Calu3 (cell line): ENCODE results near the gene MALT1. TPM values are rescaled to one million over a fixed set of nuclear protein-coding genes. Genes with fewer than 3 reads are reported as not detected.

Experiments used
- BruUV-seq: library from RNA; stranded (reverse); fragments of 400-500 nt; replicated peaks from 2 replicates; lab custom pipeline; 2021; lab: Mats Ljungman, UMichigan
- CTCF ChIA-PET: fragments of 300-600 bp; sonication (Branson Sonifier 250); formaldehyde crosslinking; loops from one replicate; lab custom pipeline; 2022; ENCODE audit warnings: antibody characterized with exemption; lab: Charles Lee
- DNase-seq: peaks from one replicate; pipeline ENCODE4 v3.0.0; 2022
- H3K27ac Mint-ChIP-seq: one replicate; pipeline ENCODE4 v1.8.0; 2022; ENCODE audit warnings: mixed read lengths; ENCODE audit not compliant: unreplicated experiment
- H3K27me3 Mint-ChIP-seq: one replicate; pipeline ENCODE4 v1.8.0; 2022; ENCODE audit warnings: mixed read lengths; ENCODE audit not compliant: unreplicated experiment
- H3K36me3 Mint-ChIP-seq: one replicate; pipeline ENCODE4 v1.8.0; 2022; ENCODE audit warnings: mild to moderate bottlenecking, moderate library complexity, mixed read lengths; ENCODE audit not compliant: insufficient read depth, unreplicated experiment
- H3K4me1 Mint-ChIP-seq: one replicate; pipeline ENCODE4 v1.8.0; 2022; ENCODE audit warnings: mild to moderate bottlenecking, low read depth, mixed read lengths; ENCODE audit not compliant: unreplicated experiment
- H3K4me3 Mint-ChIP-seq: one replicate; pipeline ENCODE4 v1.8.0; 2022; ENCODE audit warnings: mild to moderate bottlenecking, low read depth, moderate library complexity, mixed read lengths; ENCODE audit not compliant: unreplicated experiment
- H3K9me3 Mint-ChIP-seq: one replicate; pipeline ENCODE4 v1.8.0; 2022; ENCODE audit warnings: low read depth, mixed read lengths; ENCODE audit not compliant: unreplicated experiment
- intact Hi-C: fragments of 100-400 bp; cut with micrococcal nuclease; formaldehyde crosslinking; loops from one replicate; pipeline ENCODE4 v1.10.0; 2022; ENCODE audit not compliant: unreplicated experiment
- total RNA-seq: library from RNA; stranded (reverse); gene quantifications from 2 replicates; pipeline ENCODE4 v1.2.3, GENCODE V29; 2022
- TF ChIP-seq, protein P1 (sequence below): fragments of 200-600 bp; IDR thresholded peaks from one replicate; pipeline ENCODE4 v1.8.0; 2022; ENCODE audit warnings: antibody characterized with exemption; ENCODE audit not compliant: unreplicated experiment

The MALT1 gene
- total RNA-seq, 1 experiment from 2014 or later, result 37.6 TPM

- Mint-ChIP-seq H3K9me3 (peaks cover 3% of the 10 kb centered on the region), H3K27me3 (no peaks in the 10 kb centered on the region), H3K4me1 (peaks cover 7% of the 10 kb centered on the region), H3K27ac (no peak overlapping the region), H3K4me3 (no peak overlapping the region), H3K36me3 (no peaks in the 10 kb centered on the region)
- TF ChIP-seq, protein P1, sequence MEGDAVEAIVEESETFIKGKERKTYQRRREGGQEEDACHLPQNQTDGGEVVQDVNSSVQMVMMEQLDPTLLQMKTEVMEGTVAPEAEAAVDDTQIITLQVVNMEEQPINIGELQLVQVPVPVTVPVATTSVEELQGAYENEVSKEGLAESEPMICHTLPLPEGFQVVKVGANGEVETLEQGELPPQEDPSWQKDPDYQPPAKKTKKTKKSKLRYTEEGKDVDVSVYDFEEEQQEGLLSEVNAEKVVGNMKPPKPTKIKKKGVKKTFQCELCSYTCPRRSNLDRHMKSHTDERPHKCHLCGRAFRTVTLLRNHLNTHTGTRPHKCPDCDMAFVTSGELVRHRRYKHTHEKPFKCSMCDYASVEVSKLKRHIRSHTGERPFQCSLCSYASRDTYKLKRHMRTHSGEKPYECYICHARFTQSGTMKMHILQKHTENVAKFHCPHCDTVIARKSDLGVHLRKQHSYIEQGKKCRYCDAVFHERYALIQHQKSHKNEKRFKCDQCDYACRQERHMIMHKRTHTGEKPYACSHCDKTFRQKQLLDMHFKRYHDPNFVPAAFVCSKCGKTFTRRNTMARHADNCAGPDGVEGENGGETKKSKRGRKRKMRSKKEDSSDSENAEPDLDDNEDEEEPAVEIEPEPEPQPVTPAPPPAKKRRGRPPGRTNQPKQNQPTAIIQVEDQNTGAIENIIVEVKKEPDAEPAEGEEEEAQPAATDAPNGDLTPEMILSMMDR, result no peak
- BruUV-seq, result no TSS peak
- DNase-seq, result no peak
- intact Hi-C loops, result no loop called here
- CTCF ChIA-PET, result interaction anchor here (0.6 kb wide), 1 partner anchor 348 kb away, joined by 3 read pairs; no protein-coding TSS in a partner anchor
These were observed 11.6 kb upstream of the MALT1 start for GRCh38 chr18:58659691-58660090.

DNA sequence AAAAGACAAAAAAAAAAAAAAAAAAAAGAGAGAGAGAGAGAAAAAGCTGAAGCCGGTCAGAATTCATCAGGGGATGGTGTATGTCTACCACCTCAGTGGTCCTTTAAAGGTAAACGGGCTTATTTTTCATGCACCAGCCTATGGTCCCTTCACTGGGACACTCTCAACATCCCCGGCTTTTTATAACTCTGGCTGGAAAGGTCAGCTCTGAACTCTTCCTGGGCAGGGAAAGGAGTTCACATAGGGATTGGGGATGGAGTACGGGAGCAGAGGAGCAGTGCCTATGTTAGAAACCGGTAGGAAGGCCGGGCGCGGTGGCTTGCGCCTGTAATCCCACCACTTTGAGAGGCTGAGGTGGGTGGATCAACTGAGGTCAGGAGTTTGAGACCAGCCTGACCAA is 10.3 kb upstream of the MALT1 start:
- TF ChIP-seq, protein P1, result no peak
- no TSS peak for BruUV-seq
- H3K9me3 Mint-ChIP-seq, result no peaks in the 10 kb centered on the region
- H3K27ac Mint-ChIP-seq, result no peak overlapping the region
- intact Hi-C loops, result no loop called here
- H3K4me1 Mint-ChIP-seq, result peaks cover 8% of the 10 kb centered on the region
- H3K36me3 Mint-ChIP-seq, result no peaks in the 10 kb centered on the region
- H3K27me3 Mint-ChIP-seq, result no peaks in the 10 kb centered on the region
- H3K4me3 Mint-ChIP-seq, result no peak overlapping the region
- CTCF ChIA-PET, result no interaction called here
- no peak for DNase-seq

DNA sequence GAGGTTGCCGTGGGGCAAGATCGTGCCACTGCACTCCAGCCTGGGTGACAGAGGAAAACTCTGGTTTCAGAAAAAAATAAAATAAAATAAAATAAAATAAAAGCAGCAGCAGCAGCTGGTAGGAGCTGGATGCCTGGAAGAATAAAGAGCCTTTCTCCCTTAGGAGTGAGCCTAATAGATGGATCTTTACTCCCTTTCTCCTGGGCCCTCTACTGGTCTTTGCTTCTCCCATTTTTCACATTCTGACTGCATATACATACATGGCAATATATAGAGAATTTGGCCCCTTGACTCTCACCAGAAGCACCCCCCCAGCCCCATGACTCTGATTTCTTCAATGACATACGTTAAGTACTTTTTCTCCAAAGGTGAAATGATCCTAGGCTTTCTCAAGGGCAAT is 9.8 kb upstream of the MALT1 start:
- TF ChIP-seq, protein P1, result no peak
- H3K36me3 Mint-ChIP-seq, result peaks cover 3% of the 10 kb centered on the region
- no peak overlapping the region for H3K27ac Mint-ChIP-seq
- no peaks in the 10 kb centered on the region for H3K27me3 Mint-ChIP-seq
- no TSS peak for BruUV-seq
- CTCF ChIA-PET, result no interaction called here
- H3K4me3 Mint-ChIP-seq, result no peak overlapping the region
- peaks cover 13% of the 10 kb centered on the region for H3K4me1 Mint-ChIP-seq
- intact Hi-C loops, result no loop called here
- no peaks in the 10 kb centered on the region for H3K9me3 Mint-ChIP-seq
- no peak for DNase-seq

DNA sequence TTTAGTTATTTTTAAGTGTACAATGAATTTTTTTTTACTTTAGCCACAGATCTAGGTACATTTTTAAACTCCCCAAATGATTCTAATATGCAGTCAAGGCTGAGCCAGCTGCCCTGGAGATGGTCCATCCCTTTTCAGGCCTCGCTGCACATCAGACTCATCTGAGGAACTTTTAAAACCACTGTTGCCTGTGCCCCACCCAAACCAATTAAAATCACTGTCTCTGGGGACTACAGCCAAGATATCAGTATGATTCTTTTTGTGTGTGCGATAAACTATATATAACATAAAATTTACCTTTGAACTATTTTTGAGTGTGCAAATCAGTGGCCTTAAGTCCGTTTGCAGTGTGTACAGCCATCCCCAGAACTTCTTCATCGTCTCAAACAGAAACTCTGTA is 9.1 kb upstream of the MALT1 start:
- no peaks in the 10 kb centered on the region for H3K9me3 Mint-ChIP-seq
- TF ChIP-seq, protein P1, result no peak
- peaks cover 6% of the 10 kb centered on the region for H3K36me3 Mint-ChIP-seq
- BruUV-seq, result no TSS peak
- CTCF ChIA-PET, result no interaction called here
- H3K27me3 Mint-ChIP-seq, result no peaks in the 10 kb centered on the region
- H3K4me1 Mint-ChIP-seq, result peaks cover 19% of the 10 kb centered on the region
- DNase-seq, result no peak
- H3K27ac Mint-ChIP-seq, result no peak overlapping the region
- intact Hi-C loops, result no loop called here
- H3K4me3 Mint-ChIP-seq, result no peak overlapping the region
